B cell (primary cell): ENCODE measurements around the gene OR10K2. TPM values are rescaled to one million over a fixed set of nuclear protein-coding genes. Genes with fewer than 3 reads are reported as not detected.

Source experiments
- ATAC-seq: fragments of 200-7000 bp; cut with Tn5 transposase; one replicate; pipeline ENCODE4 v1.10.0; 2021; ENCODE audit warnings: low read depth, mild to moderate bottlenecking, moderate number of reproducible peaks, moderate library complexity
- CTCF ChIA-PET: fragments of 350-600 bp; sonication (Branson Sonifier 250); formaldehyde crosslinking; loops from one replicate; lab custom pipeline; 2021; ENCODE audit warnings: antibody characterized with exemption, inconsistent platforms; lab: Charles Lee
- POLR2A ChIA-PET: fragments of 350-600 bp; sonication (Branson Sonifier 250); formaldehyde crosslinking; loops from one replicate; lab custom pipeline; 2021; ENCODE audit warnings: antibody characterized with exemption; lab: Charles Lee
- DNase-seq: peaks from one replicate; pipeline ENCODE4 v3.0.0; 2013
- H2AFZ ChIP-seq: 2 replicates; pipeline ENCODE4 v1.6.1; 2012; ENCODE audit warnings: mild to moderate bottlenecking, low read depth, low read length; ENCODE audit not compliant: insufficient read depth, poor library complexity, severe bottlenecking
- H3K27ac ChIP-seq, 2 donors: 1 replicate in 1 of 2; 2 replicates in 1 of 2; pipeline ENCODE4 v1.5.1; 2012 to 2013; ENCODE audit warnings: low read length in 2 of 2, mild to moderate bottlenecking in 2 of 2, moderate library complexity in 1 of 2
- H3K27me3 ChIP-seq, 4 experiments: fragments of 200-600 bp in 1 of 4; sonication (generic) in 1 of 4; replicated peaks in 1 of 4; 1 replicate in 2 of 4; 2 replicates in 2 of 4; pipeline versions ENCODE4 v1.6.1 to v1.7.0; 2013 to 2016; ENCODE audit warnings: low read length in 3 of 4, mild to moderate bottlenecking in 2 of 4, mixed read lengths in 1 of 4, moderate library complexity in 1 of 4; ENCODE audit not compliant: insufficient read depth in 4 of 4, control insufficient read depth in 3 of 4; ENCODE audit errors: control extremely low read depth in 1 of 4
- H3K36me3 ChIP-seq, 2 experiments: replicated peaks in 1 of 2; 1 replicate in 1 of 2; 2 replicates in 1 of 2; pipeline versions ENCODE4 v1.6.1 to v1.7.1; 2013; ENCODE audit warnings: low read length in 1 of 2; ENCODE audit not compliant: insufficient read depth in 2 of 2, control insufficient read depth in 1 of 2; ENCODE audit errors: control extremely low read depth in 1 of 2, extremely low read depth in 1 of 2
- H3K4me1 ChIP-seq, 2 donors: fragments of 200-600 bp in 1 of 2; sonication (generic) in 1 of 2; 1 replicate in 1 of 2; 2 replicates in 1 of 2; pipeline versions ENCODE4 v1.5.1 to v1.6.1; 2013 to 2017; ENCODE audit warnings: low read length in 2 of 2; ENCODE audit not compliant: control insufficient read depth in 2 of 2, insufficient read depth in 2 of 2
- H3K4me2 ChIP-seq: replicated peaks from 2 replicates; pipeline ENCODE3; 2012; ENCODE audit warnings: mild to moderate bottlenecking, low read depth, low read length; ENCODE audit not compliant: poor library complexity, severe bottlenecking
- H3K4me3 ChIP-seq, 5 experiments: fragments of 200-600 bp in 1 of 5; sonication (generic) in 1 of 5; 1 replicate in 3 of 5; 2 replicates in 2 of 5; pipeline versions ENCODE4 v1.5.1 to v1.7.0; 2011 to 2016; ENCODE audit warnings: low read length in 4 of 5, mild to moderate bottlenecking in 4 of 5, low read depth in 2 of 5, control low read depth in 1 of 5, moderate library complexity in 1 of 5; ENCODE audit not compliant: insufficient read depth in 1 of 5; ENCODE audit errors: control extremely low read depth in 1 of 5, extremely low read depth in 1 of 5
- H3K79me2 ChIP-seq: fragments of 200-600 bp; sonication (generic); one replicate; pipeline ENCODE4 v1.6.0; 2016; ENCODE audit warnings: low read length; ENCODE audit not compliant: control insufficient read depth, insufficient read depth
- H3K9ac ChIP-seq: fragments of 200-600 bp; sonication (generic); 2 replicates; pipeline ENCODE4 v1.6.1; 2017; ENCODE audit warnings: mild to moderate bottlenecking, low read length, moderate library complexity
- H3K9me3 ChIP-seq, 3 donors: one replicate each; pipeline versions ENCODE4 v1.6.1 to v1.7.1; 2013; ENCODE audit warnings: low read length in 2 of 3; ENCODE audit not compliant: control insufficient read depth in 2 of 3, insufficient read depth in 1 of 3; ENCODE audit errors: control extremely low read depth in 1 of 3
- H4K20me1 ChIP-seq: 2 replicates; pipeline ENCODE4 v1.6.0; 2012; ENCODE audit warnings: mild to moderate bottlenecking, low read length; ENCODE audit not compliant: insufficient read depth, control insufficient read depth, poor library complexity, severe bottlenecking
- H3K27ac Mint-ChIP-seq: one replicate; pipeline ENCODE4 v1.8.0; 2021; ENCODE audit warnings: mixed read lengths
- H3K27me3 Mint-ChIP-seq: one replicate; pipeline ENCODE4 v1.8.0; 2021; ENCODE audit warnings: mixed read lengths
- H3K4me1 Mint-ChIP-seq: one replicate; pipeline ENCODE4 v1.8.0; 2021; ENCODE audit warnings: mixed read lengths
- H3K4me3 Mint-ChIP-seq: one replicate; pipeline ENCODE4 v1.8.0; 2021; ENCODE audit warnings: mixed read lengths
- H3K9me3 Mint-ChIP-seq: one replicate; pipeline ENCODE4 v1.8.0; 2022; ENCODE audit warnings: mixed read lengths; ENCODE audit not compliant: insufficient read depth
- CTCF ChIP-seq: fragments of 200-600 bp; IDR thresholded peaks from one replicate; pipeline ENCODE4 v1.8.0; 2022; ENCODE audit warnings: antibody characterized with exemption, mild to moderate bottlenecking
- EZH2 ChIP-seq: IDR thresholded peaks from 2 replicates; pipeline ENCODE4 v1.6.1; 2012; ENCODE audit warnings: borderline replicate concordance, low read depth, mild to moderate bottlenecking, moderate library complexity, low read length; ENCODE audit not compliant: insufficient read depth, poor library complexity, severe bottlenecking
- WGBS: methylation state at CpG from one replicate; pipeline ENCODE4 v1.1.5; 2013; ENCODE audit warnings: missing lambda C conversion rate; ENCODE audit not compliant: insufficient coverage; 5-methylcytosine and 5-hydroxymethylcytosine counted together
- intact Hi-C: fragments of 100-400 bp; cut with micrococcal nuclease; formaldehyde crosslinking; loops from one replicate; pipeline ENCODE4 v1.10.0; 2022
- polyA plus RNA-seq: library from polyadenylated mRNA; depleted of rRNA; stranded (reverse); fragments of >200 nt; gene quantifications from 2 replicates; pipeline ENCODE4 v1.2.3, GENCODE V29; 2012
- total RNA-seq, 2 donors: library from RNA; stranded (reverse); fragments of 120-200 nt in 1 of 2; gene quantifications; 1 replicate in 1 of 2; 2 replicates in 1 of 2; pipeline versions ENCODE4 v1.2.3 to v1.2.4, GENCODE V29; 2013 to 2022

The OR10K2 gene
- total and polyA plus RNA-seq, 2 donors (not counting 1 experiment from before 2014, with no cell fraction given): not detected

- Histone ChIP-seq H3K4me1 (peaks cover 0 to 6% of the 10 kb centered on the region in 2 donors), H3K4me2 (no peak overlapping the region), H3K9ac (no peak overlapping the region), H3K4me3 (no peak overlapping the region), H2AFZ (no peak overlapping the region), H3K36me3 (no peaks in the 10 kb centered on the region), H4K20me1 (no peaks in the 10 kb centered on the region), H3K27ac (no peak overlapping the region), H3K27me3 (peaks cover 0 to 4% (median 0%) of the 10 kb centered on the region in 4 experiments), H3K79me2 (no peaks in the 10 kb centered on the region), H3K9me3 (peaks cover 8 to 24% (median 16%) of the 10 kb centered on the region in 3 donors)
- no peak overlapping the region for H3K4me3 Mint-ChIP-seq
- no peaks in the 10 kb centered on the region for H3K27me3 Mint-ChIP-seq
- POLR2A ChIA-PET: no interaction called here
- no peak for TF ChIP-seq EZH2
- TF ChIP-seq CTCF: no peak
- peaks cover 5% of the 10 kb centered on the region for H3K4me1 Mint-ChIP-seq
- H3K9me3 Mint-ChIP-seq: peaks cover 14% of the 10 kb centered on the region
- intact Hi-C loops: no loop called here
- peak; percentile 24 for ATAC-seq
- no peak for DNase-seq
- WGBS: 67% methylated on average over 3 of the region's 6 CpGs
- no peak overlapping the region for H3K27ac Mint-ChIP-seq
- CTCF ChIA-PET: interaction anchor here (1.2 to 1.6 kb wide), 2 partner anchors 12 to 44 kb away, joined by 3 read pairs; no protein-coding TSS in a partner anchor
These were observed 54.7 kb downstream of the OR10K2 start for GRCh38 chr1:158371188-158371953.

Other genes with a start within 250 kb of the OR10K2 start
- gene CD1D, start 245.3 kb downstream of the OR10K2 start, total RNA-seq: 5.3 and 5.9 TPM in 2 replicates
- gene CD1D, start 245.3 kb downstream of the OR10K2 start, polyA plus RNA-seq: 23.6 and 25.2 TPM in 2 replicates
- gene CD1A, start 171.8 kb downstream of the OR10K2 start, total RNA-seq: not detected in 2 replicates
- gene CD1A, start 171.8 kb downstream of the OR10K2 start, polyA plus RNA-seq: 4.6 and 7.9 TPM in 2 replicates
- gene CD1C, start 136.3 kb downstream of the OR10K2 start, total RNA-seq: 6.6 and 7.4 TPM in 2 replicates
- 62.8 and 96.8 TPM in 2 replicates for gene CD1C, start 136.3 kb downstream of the OR10K2 start, polyA plus RNA-seq
- gene CD1B, start 94.7 kb downstream of the OR10K2 start, total RNA-seq: not detected in 2 replicates
- gene CD1B, start 94.7 kb downstream of the OR10K2 start, polyA plus RNA-seq: 0.09 and 0.17 TPM in 2 replicates
- gene CD1E, start 72.3 kb downstream of the OR10K2 start, total RNA-seq: not detected in 2 replicates
- gene CD1E, start 72.3 kb downstream of the OR10K2 start, polyA plus RNA-seq: 0.33 TPM in 1 of 2 replicates, not detected in the other
- gene OR10T2, start 26.8 kb downstream of the OR10K2 start, total RNA-seq: not detected in 2 replicates
- not detected in 2 replicates for gene OR10T2, start 26.8 kb downstream of the OR10K2 start, polyA plus RNA-seq
- gene OR10K1, start 35.6 kb upstream of the OR10K2 start, total RNA-seq: not detected in 2 replicates
- not detected in 2 replicates for gene OR10K1, start 35.6 kb upstream of the OR10K2 start, polyA plus RNA-seq
- not detected in 2 replicates for gene OR10R2, start 46.0 kb upstream of the OR10K2 start, total RNA-seq
- not detected in 2 replicates for gene OR10R2, start 46.0 kb upstream of the OR10K2 start, polyA plus RNA-seq
- not detected in 2 replicates for gene OR6Y1, start 128.2 kb upstream of the OR10K2 start, total RNA-seq
- not detected in 2 replicates for gene OR6Y1, start 128.2 kb upstream of the OR10K2 start, polyA plus RNA-seq
- gene OR6P1, start 144.3 kb upstream of the OR10K2 start, total RNA-seq: not detected in 2 replicates
- gene OR6P1, start 144.3 kb upstream of the OR10K2 start, polyA plus RNA-seq: not detected in 2 replicates
- gene OR10X1, start 153.7 kb upstream of the OR10K2 start, total RNA-seq: not detected in 2 replicates
- gene OR10X1, start 153.7 kb upstream of the OR10K2 start, polyA plus RNA-seq: not detected in 2 replicates
- not detected in 2 replicates for gene OR10Z1, start 179.0 kb upstream of the OR10K2 start, total RNA-seq
- not detected in 2 replicates for gene OR10Z1, start 179.0 kb upstream of the OR10K2 start, polyA plus RNA-seq